Left renal cortex interstitium (tissue), 4 donors: ENCODE measurements around the gene ATP1B2. TPM values are rescaled to one million over a fixed set of nuclear protein-coding genes. Genes with fewer than 3 reads are reported as not detected.
"Not testable (repeated sequence)": the region's sequence is repeated elsewhere in the genome, so short reads cannot be mapped to it uniquely, and the experiment has no call there.

ENCODE experiments used
- DNase-seq, 4 donors: peaks; one replicate each; pipeline ENCODE4 v3.0.0-alpha.2; 2013; ENCODE audit warnings: low read depth in 4 of 4, low spot score in 2 of 4, missing footprints in 1 of 4
- polyA plus RNA-seq, 4 donors: library from polyadenylated mRNA; unstranded; fragments of 120-200 nt; gene quantifications; one replicate each; pipeline ENCODE4 v1.2.1, GENCODE V29; 2013; ENCODE audit not compliant: insufficient read length in 4 of 4

ATP1B2 gene
- polyA plus RNA-seq, 4 donors = 18.1 to 22.1 (median 21.1) TPM

DNA sequence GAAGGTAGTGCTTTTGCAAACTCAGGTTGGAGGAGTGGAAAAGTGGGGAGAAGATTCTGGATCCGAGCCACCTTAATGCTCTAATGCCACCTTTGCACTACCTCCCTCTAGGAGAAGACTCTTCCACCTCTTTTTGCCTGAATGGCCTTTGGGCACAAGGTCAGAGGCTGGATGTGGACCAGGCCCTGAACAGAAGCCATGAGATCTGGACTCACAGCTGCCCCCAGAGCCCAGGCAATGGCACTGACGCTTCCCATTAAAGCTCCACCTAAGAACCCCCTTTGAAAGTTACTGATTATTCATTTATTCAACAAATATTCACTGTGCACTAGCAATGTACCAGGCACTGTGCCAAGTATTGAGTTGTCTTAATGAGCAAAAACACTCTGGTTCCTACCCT lies 17.6 kb upstream of the ATP1B2 start:
- no peak for DNase-seq

DNA sequence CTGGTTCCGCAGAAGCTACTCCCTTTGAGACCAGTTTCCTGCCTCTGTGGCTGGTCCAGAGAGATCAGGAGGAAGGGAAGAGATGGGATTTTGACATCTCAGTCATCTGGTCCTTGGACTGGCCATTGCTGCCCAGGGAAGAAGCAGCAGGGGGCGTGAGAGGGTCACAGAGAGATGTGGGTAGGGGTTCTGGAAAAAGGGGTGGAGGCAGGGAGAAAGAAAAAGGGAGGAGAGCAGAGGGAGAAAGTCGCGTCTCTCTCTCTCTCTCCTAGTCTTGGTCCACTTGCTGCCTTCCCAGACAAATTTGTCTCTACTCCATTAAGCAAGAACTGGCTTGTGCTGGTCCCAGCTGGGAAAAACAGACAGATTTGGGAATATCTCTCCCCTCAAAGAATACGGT lies 16.3 kb upstream of the ATP1B2 start:
- peak in 1 of 4 donors; percentile 70 for DNase-seq

DNA sequence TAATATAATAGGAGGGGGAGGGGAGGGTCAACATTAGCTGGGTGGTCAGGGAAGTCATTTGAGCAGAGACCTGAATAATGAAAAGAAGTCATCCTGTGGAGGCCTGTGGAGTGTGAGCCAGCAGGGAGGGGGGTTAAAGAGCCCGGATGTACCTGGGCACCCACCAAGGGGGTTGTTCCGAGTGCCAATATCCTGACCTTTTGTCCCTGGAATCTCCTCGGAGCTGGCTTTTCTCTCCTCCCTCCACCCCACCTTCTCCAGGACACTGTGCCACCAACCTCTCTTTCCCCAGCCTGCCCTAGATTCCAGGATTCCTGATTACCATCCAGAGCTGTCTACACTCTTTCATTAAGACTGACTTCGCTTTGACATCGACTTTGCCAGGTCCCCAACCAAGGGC lies 14.6 kb upstream of the ATP1B2 start:
- DNase-seq = no peak

DNA sequence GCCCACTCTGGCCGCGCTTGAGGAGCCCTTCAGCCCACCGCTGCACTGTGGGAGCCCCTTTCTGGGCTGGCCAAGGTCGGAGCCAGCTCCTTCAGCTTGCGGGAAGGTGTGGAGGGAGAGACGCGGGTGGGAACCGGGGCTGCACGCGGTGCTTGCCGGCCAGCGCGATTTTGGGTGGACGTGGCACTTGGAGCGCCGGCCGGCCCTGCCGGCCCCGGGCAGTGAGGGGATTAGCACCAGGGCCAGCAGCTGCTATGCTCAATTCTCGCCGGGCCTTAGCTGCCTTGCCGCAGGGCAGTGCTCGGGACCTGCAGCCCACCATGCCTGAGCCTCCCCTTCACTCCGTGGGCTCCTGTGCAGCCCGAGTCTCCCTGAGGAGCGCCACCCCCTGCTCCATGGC lies 9.9 kb upstream of the ATP1B2 start:
- no peak for DNase-seq

DNA sequence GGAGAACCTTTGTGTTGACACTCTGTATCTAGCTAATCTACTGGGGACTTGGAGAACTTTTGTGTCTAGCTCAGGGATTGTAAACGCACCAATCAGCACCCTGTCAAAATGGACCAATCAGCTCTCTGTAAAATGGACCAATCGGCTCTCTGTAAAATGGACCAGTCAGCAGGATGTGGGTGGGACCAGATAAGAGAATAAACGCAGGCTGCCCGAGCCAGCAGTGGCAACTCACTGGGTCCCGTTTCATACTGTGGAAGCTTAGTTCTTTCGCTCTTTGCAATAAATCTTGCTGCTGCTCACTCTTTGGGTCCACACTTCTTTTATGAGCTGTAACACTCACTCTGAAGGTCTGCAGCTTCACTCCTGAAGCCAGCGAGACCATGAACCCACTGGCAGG lies 9.1 kb upstream of the ATP1B2 start:
- not testable (repeated sequence) for DNase-seq

DNA sequence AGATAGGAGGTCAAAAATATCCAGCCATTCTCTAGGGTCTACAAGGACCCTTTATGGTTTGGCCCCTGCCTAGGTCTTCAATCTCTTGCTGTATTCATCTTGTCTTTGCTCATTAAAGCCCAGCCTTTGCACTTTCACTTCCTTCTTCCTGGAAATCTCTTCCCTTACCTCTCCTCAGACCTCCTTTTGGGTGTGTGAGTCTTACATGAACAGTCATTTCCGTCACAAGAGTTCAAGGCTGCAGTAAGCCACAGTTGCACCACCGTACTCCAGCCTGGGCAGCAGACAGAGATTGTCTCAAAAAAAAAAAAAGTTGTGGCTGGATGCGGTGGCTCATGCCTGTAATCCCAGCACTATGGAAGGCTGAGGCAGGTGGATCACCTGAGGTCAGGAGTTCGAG lies 6.0 kb upstream of the ATP1B2 start:
- DNase-seq = no peak

DNA sequence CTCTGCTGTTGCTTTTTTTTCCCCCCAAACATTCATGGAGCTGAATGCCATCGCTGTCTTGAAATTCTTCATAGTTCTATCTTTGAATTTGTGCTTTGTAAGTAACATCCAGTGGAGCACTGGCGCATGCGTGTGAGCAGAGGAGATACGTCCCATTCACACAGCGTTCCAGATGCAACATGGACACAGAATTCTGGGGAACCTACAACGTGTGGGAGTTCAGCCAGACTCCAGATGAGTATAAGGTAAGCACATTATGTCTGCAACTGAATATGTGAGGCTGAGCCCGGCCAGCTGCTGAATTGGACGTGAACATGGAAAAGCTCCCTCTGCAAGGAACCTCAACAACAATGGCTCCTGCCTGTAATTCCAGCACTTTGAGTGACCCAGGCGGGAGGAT lies 4.3 kb upstream of the ATP1B2 start:
- DNase-seq = no peak

DNA sequence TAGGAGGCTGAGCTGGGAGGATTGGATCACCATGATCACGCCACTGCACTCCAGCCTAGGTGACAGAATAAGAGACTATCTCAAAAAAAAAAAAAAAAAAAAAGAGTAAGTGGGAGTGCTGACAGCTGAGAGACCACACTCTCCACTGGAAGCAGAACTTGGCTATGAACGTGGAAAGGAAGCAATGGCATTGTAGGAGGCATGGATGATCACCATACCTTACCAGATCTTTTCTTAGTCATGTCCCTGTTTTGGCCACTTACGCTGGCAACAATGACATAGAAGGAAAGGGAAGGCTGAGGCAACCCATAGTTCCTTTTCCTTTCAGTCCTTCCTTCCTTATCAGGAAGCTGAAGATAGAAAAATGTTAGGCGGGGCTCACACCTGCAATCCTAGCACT lies 3.7 kb upstream of the ATP1B2 start:
- no peak for DNase-seq

DNA sequence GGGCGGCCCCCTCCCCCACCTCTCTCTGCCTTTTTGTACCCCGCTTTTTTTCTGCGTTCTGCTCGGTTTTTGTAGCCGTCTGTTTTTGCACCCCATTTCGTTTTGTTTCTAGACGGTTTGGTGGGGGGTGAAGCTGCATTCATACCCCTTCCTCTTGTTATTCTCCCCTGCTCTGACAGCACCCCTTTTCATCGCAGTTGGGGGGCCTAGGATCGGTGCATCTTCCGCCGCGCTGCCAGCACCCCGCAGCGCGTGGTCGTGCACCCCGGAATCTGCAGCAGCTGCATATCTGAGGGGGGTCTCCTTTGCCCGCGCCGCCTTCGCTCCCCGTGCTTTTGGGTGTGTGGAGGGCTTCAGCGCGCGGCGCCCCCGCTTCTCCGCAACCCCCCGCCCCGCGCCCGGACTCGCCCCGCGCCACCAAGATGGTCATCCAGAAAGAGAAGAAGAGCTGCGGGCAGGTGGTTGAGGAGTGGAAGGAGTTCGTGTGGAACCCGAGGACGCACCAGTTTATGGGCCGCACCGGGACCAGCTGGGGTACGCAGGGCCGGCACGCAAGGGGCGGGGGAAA lies 455 bp downstream of the ATP1B2 start:
- DNase-seq = no peak

DNA sequence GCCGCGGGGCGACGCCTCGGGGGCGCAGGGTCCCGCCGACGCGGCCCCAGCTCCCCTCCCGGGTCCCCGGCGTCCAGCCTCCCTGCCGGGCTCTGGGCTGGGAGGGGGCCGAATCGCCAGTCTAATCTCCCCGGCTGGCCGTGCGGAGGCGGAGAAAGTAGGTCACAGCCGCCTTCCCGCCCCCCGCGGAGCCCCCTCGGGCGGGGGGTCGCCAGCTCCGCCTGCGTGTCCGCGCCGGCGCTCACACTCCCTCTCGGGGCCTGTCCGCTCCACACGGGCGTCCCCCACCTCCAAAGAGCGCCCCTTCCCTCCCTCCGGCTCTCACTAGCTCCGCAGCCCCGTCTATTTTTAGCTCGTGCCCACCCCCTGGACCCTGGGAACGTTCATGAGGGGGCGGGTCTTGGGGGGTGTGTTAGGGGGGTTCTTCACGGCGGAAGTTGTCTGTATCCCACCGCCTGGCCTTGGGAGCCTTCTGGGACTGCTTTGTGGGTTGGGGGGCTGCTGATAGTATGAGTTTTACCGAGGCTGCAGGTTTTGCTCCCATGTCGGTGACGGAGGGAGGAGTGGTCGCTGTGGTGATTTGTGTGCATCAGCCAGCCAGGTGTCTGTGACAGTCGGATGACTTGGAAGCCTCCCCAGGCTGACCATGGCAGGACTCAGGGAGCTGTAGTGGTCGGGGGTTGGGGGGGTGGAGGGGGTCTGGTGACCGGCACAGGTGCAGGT lies 1.1 kb downstream of the ATP1B2 start:
- peak in 2 of 4 donors; percentile 58 to 73 for DNase-seq

DNA sequence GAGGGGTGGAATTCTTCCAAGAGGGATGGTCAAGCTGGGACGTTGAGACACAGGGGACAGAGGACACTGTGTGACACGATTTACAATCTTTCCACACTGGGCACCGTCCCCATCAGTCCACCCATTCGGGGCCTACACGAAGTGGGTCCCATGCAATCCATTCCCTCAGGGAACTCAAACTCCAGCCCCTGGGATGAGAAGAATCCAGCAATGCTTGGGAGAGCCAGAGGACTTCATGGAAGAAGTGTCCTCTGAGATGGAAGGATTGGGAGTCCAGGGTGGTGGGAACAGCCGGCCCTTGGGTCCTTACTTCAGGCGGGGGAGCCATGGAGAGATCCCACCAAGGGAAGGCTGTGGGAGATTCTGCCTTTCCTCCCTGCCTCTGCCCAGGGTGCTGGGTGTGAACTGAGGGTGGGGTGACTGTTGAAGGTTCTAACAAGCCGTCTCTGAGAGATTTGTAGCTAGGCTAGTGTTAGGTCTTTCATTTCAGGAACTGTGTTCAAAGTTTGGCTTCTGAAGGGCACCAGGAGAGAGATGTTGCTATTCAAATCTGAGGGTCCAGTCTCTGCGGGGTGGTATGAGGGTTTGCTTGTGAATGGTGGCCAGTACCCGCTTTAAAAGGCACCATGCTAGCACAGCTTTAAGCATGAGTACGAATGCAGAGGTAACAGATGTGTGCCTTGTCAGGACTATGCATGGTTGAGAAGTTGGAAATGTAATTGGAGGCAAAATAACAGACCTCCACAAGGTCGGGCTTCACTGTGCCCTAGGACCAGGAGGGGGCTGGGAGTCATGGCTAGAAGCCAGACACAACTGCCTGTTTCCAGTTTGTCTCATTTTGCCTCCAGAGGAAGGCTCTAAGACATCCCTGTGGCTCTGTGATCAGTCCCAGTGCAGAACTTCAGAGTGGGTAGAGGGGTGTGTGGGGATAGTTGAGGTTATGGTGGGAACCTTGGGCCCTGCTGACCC lies 1.9 kb downstream of the ATP1B2 start:
- DNase-seq = no peak

DNA sequence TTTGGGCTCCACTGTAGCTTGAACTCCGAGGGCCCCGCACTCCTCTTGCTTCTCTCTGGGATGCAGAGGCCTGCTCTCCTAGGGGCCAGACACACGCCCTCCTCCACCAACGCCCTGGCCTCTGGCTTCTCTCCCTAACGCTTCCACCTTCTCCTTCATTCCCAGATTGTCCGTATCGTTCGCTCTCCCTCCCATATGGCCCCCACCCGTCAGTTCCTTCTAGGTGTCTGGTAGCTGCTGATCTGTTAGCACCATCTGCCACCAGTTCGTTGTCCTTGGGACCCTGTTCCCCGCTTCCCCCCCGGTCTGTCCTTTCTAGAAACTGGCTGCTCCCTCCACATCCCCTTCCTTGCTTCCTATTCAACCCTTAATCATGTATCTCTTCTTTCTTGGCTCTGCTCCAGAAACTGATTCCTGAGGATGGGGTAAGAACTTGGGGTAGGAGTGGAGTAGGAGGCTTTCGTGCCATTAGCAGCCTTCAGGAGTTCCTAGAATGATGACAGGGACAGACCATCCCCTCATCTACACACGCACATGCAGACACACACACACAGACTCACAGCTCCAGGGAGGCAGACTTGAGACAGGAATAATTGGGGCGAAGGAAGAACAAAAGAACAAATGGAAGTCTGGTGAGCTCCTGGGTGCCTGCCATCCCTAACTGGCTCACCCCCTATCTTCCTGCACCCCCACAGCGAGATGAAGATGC lies 4.3 kb downstream of the ATP1B2 start:
- no peak for DNase-seq

DNA sequence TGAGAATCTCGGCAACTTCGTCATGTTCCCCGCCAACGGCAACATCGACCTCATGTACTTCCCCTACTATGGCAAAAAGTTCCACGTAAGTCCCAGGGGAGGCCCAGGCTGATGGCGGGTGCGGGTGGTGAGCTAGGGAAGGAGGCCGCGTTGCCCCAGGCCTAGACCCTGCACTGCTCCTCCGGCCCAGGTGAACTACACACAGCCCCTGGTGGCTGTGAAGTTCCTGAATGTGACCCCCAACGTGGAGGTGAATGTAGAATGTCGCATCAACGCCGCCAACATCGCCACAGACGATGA lies 4.8 kb downstream of the ATP1B2 start:
- no peak for DNase-seq

DNA sequence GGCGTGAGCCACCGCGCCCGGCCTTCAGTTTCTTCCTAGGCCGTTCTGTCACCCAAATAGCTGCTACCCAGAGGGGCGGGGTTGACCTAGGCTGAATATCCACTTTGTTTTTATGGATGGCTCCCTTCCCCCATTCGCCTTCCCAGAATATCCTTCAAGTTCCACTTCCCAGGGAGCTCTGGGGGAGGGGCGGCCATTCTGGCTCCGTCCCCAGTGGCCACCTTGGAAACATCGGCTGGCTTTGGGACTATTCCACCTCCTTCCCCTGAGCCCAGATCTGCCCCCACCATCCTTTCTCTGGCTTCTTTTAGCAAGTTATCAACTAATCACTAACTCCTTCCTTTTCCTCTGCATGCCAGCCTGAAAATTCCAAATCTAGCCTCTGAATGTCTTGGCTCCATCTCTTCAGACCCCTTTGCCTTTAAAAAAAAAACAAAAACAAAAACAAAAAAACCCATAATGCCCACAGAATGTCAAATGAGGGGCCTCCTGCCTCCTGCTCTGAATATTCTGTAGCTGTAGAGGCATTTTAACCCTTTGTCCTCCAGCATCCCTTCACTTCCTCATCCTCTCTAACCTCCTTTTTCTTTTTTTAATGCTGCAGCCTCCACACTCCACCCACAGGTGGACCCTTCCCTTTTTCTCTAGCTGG lies 6.4 kb downstream of the ATP1B2 start:
- DNase-seq = no peak

DNA sequence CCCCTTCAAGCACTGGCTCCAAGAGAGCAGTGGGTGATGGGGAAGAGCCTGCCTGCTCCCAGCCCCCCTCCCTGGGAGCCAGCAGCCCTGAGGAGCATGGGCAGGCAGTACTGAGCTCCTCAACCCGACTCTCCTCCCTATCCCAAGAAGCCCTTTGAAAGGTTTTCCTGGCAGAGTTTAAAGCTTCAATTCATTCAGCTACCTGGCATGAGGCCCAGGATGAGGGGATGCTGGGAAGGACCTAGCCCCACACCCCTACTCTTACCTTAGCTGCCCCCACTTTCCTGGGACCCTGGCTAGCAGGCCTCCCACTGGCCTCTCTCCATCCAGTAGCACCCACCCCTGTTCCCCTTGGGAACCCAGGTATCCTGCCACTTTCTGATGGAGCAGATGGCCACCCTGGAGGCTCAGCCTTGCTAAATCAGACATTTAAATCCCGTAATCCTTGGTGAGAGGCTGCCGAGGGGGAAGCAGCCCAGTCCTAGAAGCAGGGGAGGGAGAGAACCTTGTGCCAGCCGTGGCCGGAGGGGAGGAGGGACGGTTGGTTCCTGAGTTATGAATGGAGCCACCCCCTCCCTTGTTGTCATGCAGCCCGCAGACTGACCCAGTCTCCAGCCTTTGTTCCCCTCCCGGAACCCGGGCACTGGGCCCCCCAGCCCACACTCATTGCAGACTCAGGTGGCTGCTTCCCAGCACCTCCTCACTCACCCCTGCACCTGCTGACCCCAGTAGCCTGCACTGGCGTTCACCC lies 17.1 kb downstream of the ATP1B2 start:
- DNase-seq = no peak

DNA sequence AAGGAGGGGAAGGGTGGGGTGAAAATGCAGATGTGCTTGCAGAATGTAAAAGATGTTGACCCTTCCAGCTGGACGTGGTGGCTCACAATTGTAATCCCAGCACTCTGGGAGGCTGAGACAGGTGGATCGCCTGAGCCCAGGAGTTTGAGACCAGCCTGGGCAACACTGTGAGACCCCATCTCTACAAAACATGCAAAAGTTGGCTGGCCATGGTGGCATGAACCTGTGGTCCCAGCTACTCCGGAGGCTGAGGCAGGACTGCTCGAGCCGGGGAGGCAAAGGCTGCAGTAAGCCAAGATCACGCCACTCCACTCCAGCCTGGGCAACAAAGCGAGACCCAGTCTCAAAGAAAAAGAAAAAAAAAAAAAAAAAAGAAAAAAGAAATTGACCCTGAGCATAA lies 17.8 kb downstream of the ATP1B2 start:
- no peak for DNase-seq

DNA sequence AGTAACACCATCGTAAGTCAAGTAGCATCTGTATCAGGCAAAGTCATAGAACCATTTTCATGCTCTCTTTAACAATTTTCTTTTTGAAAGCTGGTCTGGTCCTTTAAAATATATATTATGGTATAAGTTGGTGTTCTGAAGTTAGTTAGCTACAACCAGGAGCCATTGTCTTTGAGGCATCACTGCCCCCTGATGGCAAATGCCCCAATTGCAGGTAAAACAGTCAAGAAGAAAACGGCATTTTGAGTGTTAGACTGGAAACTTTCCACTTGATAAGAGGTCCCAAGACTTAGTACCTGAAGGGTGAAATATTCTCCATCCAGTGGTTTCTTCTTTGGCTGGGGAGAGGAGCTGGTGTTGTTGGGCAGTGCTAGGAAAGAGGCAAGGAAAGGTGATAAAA lies 22.5 kb downstream of the ATP1B2 start:
- DNase-seq = no peak

DNA sequence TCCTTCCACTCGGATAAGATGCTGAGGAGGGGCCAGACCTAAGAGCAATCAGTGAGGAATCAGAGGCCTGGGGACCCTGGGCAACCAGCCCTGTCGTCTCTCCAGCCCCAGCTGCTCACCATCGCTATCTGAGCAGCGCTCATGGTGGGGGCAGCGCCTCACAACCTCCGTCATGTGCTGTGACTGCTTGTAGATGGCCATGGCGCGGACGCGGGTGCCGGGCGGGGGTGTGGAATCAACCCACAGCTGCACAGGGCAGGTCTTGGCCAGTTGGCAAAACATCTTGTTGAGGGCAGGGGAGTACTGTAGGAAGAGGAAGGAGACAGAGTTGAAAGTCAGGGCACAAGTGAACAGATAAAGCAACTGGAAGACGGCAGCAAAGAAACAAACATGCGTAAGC lies 24.2 kb downstream of the ATP1B2 start:
- no peak for DNase-seq

DNA sequence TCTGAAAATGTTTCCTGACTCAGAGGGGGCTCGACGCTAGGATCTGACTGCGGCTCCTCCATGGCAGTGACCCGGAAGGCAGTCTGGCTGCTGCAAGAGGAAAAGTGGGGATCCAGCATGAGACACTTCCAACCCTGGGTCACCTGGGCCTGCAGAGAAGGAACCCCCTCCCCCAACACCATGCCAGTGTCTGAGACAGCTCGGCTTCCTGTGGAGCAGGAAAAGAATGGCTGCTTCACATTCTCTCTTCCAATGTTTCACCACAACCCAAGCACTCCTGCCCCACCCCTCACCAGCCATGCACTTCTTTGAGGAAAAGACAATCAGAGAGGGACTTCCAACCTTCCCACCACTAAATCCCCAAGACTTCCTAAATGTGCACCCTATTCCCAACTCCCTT lies 25.8 kb downstream of the ATP1B2 start:
- no peak for DNase-seq
